ES-I3 (cell line): ENCODE results near the gene SLC50A1.

Source experiments
- H3K36me3 ChIP-seq: 2 replicates; pipeline ENCODE4 v1.6.1; 2013; ENCODE audit warnings: mild to moderate bottlenecking, low read length, control low read depth, moderate library complexity; ENCODE audit not compliant: insufficient read depth
- H3K4me1 ChIP-seq: 2 replicates; pipeline ENCODE4 v1.6.1; 2013; ENCODE audit warnings: mild to moderate bottlenecking, control low read depth, low read length; ENCODE audit not compliant: insufficient read depth
- H3K9ac ChIP-seq: 2 replicates; pipeline ENCODE4 v1.6.1; 2013; ENCODE audit warnings: low read depth, mild to moderate bottlenecking, low read length, moderate library complexity
- H3K9me3 ChIP-seq: 2 replicates; pipeline ENCODE4 v1.6.1; 2013; ENCODE audit warnings: mild to moderate bottlenecking, low read length, moderate library complexity; ENCODE audit not compliant: control insufficient read depth, insufficient read depth

Gene SLC50A1

DNA sequence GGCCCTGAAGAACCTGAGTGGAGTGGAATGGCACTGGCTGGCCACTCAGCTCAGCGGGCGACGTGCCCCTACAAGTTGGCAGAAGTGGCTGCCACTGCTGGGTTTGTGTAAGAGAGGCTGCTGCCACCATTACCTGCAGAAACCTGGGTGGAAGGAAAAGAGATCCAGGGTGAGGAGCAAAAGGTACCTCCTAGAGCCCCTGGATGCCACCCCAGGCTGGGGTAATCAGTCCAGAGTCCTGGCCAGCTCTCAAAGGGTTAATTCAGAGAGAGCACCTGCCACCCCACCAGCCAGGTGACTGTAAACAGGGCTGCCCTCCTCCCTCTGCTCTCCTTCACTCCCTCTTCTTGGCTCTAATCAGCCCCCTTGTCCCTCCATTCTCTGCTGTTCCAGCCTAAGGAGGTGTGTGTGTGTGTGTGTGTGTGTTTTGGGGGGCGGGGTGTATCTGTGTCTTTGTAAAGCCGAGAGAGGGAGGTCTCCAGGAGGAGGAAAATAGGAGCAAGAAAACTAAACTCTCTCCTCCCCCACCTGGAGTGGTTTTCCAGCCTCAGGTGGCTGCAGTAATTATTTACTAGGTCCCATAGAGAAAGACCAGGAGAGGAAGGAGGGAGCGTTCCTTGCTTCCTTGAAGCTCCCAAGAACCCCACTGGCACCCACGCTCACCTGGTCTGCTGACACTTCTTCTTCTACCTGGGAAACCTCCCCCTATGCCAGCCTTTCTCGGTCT is 50.6 kb downstream of the SLC50A1 start:
- Histone ChIP-seq H3K9ac (no peak overlapping the region), H3K36me3 (no peaks in the 10 kb centered on the region), H3K9me3 (no peaks in the 10 kb centered on the region), H3K4me1 (peaks cover 13% of the 10 kb centered on the region; the same call in 1 of the 2 replicates)

DNA sequence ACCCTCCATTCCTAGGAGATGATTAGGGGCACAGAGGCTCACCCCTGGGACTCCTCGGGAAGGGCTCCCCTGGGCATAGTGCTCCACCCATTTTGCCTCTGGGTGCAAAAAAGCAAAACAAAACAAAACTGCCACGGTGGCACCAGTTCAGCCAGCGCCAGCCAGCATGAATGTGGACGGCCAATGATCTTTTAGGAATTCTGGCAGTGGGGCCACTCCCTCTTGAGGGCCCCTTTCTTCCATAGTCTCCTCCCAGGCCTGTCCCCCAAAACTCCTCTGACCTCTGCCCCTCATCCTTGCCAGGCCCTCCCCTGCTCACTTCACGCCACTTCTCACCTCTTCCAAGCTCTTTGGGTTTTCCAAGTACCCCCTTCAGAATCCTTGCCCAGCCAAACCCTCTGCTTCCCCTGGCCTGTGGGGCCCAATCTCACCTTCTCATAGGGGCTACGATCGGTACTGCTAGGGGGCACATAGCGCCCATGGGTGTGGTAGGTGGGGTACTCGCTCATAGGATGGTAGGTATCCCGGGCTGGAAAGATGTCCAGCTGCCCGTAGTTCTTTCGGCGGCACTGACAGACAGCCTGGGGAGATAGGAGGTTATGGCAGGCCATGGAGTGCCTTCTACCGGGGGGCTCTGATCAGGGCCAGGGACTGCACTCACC is 51.3 kb downstream of the SLC50A1 start:
- Histone ChIP-seq H3K9me3 (no peaks in the 10 kb centered on the region), H3K9ac (no peak overlapping the region), H3K4me1 (peaks cover 13% of the 10 kb centered on the region; the same call in 1 of the 2 replicates), H3K36me3 (no peaks in the 10 kb centered on the region)

DNA sequence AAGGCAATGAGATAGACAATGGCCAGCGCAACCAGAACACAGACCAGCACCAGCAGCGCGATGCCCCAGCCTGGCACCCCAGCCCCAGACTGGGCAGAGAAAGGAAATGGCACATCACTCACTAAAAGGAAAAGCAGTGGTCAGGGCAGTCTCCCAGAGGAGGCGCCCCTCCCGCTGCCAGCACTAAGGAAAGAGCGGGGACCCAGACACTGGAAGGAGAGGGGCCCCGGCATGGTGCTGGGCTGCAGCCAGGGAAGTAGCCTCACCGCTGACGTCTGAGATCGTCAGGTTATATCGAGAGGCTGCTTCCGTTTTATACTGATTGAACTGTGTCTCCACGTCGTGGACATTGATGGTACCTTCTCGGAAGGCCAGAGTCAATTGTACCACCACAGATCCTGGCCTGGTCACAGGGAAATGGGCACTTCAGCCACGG is 51.8 kb downstream of the SLC50A1 start:
- Histone ChIP-seq H3K9me3 (no peaks in the 10 kb centered on the region), H3K9ac (no peak overlapping the region), H3K4me1 (peaks cover 14% of the 10 kb centered on the region; the same call in 1 of the 2 replicates), H3K36me3 (no peaks in the 10 kb centered on the region)

DNA sequence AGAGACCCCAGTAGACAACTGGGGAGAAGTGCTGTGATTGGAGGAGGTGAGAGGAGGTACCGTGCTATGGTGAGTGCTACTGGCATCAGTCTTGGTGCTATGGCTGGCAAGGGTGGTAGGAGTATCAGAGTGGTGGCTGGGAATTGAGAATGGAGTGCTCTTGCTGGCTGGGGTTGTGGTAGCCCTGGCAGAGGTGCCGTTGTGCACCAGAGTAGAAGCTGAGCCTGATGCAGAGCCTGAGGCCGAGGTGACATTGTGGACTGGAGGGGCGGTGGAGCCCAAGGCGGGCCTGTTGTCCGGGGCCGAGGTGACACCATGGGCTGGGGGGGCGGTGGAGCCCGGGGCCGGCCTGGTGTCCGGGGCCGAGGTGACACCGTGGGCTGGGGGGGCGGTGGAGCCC is 52.6 kb downstream of the SLC50A1 start:
- Histone ChIP-seq H3K36me3 (no peaks in the 10 kb centered on the region), H3K9ac (no peak overlapping the region), H3K9me3 (no peaks in the 10 kb centered on the region), H3K4me1 (peaks cover 16% of the 10 kb centered on the region; the same call in 1 of the 2 replicates)
